NCI-H1694 (cell line): Measurements from ENCODE around the gene ATP2B3.

Experiments
- DNase-seq: peaks from one replicate; lab custom pipeline; 2025; lab: John Stamatoyannopoulos, UW

The ATP2B3 gene

GRCh38 chrX:153571534-153571908 is 54.1 kb downstream of the ATP2B3 start:
- peak; percentile 55 for DNase-seq

- no peak for DNase-seq
Measured at GRCh38 chrX:153572601-153573000, 55.2 kb downstream of the ATP2B3 start.

- no peak for DNase-seq
Measured at GRCh38 chrX:153573984-153574383, 56.5 kb downstream of the ATP2B3 start.

GRCh38 chrX:153576239-153576870 is 58.9 kb downstream of the ATP2B3 start:
- no peak for DNase-seq

- no peak for DNase-seq
Measured at GRCh38 chrX:153576961-153577360, 59.5 kb downstream of the ATP2B3 start.

GRCh38 chrX:153578200-153578835 is 60.9 kb downstream of the ATP2B3 start:
- DNase-seq, result no peak

GRCh38 chrX:153578889-153579288 is 61.4 kb downstream of the ATP2B3 start:
- DNase-seq, result no peak

GRCh38 chrX:153580700-153581386 is 63.4 kb downstream of the ATP2B3 start:
- DNase-seq, result peak; percentile 35

- no peak for DNase-seq
Measured at GRCh38 chrX:153582896-153583295, 65.5 kb downstream of the ATP2B3 start.

- DNase-seq, result no peak
Measured at GRCh38 chrX:153583433-153583832, 66.0 kb downstream of the ATP2B3 start.

GRCh38 chrX:153585827-153586226 is 68.4 kb downstream of the ATP2B3 start:
- DNase-seq, result no peak

GRCh38 chrX:153587342-153587741 is 69.9 kb downstream of the ATP2B3 start:
- DNase-seq, result no peak

- DNase-seq, result no peak
Measured at GRCh38 chrX:153588021-153588781, 70.8 kb downstream of the ATP2B3 start.

- no peak for DNase-seq
Measured at GRCh38 chrX:153588782-153589446, 71.5 kb downstream of the ATP2B3 start.

- peak; percentile 17 for DNase-seq
Measured at GRCh38 chrX:153590961-153591956, 73.8 kb downstream of the ATP2B3 start.

GRCh38 chrX:153592091-153592833 is 74.8 kb downstream of the ATP2B3 start:
- no peak for DNase-seq

GRCh38 chrX:153592966-153593688 is 75.7 kb downstream of the ATP2B3 start:
- no peak for DNase-seq

- DNase-seq, result no peak
Measured at GRCh38 chrX:153593811-153594500, 76.5 kb downstream of the ATP2B3 start.

GRCh38 chrX:153595387-153595786 is 77.9 kb downstream of the ATP2B3 start:
- no peak for DNase-seq
